GM18498 (cell line): ENCODE results near the gene CPSF2.

ENCODE experiments used
- ATAC-seq: cut with Tn5 transposase; IDR thresholded peaks from one replicate; pipeline ENCODE4 v1.9.1; 2021; ENCODE audit warnings: mild to moderate bottlenecking, moderate library complexity; ENCODE audit not compliant: unreplicated experiment

CPSF2 gene

DNA sequence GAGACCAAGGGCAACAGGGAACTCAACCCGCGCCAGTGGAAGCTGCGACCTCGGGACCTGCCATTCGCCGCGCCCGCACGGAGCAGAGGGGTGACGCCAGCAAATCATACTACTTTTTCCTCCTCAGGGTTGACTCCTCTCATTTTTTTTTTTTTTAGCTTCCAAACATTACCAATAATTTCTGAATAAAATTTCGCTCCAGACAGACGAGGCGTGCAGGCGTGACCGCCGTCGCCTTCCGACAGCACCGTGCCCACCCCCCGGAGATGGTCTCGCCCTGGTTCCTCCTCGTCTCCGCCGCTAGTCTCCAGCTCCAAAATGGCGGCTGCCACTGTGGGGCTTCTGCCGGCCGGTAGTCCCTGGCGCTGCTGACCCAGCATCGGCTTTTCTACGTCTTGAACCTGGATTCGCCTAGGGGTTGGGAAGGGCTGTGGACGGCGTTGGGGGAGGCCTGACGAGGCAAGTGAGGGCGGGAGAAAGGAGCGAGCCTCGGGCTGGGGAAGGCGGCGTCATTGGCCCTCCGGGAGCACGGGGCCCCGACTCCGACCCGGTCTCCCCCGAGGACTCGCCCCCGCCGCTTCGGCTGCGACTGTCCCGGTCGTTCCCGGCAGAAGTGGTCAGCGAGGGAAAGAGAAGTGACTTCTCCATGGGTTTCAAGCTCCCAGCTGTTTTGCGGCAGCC, at the start of gene CPSF2, which contains the start of gene NDUFB1:
Gene CPSF2 (plus strand): TSS at position 300 of the 681 bp plus-strand sequence. CDS start 9,016 bp downstream, outside the sequence.
Gene NDUFB1 (minus strand): TSS at position 37 of the 681 bp plus-strand sequence. CDS start 4,069 bp downstream, outside the sequence.
- peak; percentile 90 for ATAC-seq

GRCh38 chr14:92074555-92074954, 47.2 kb upstream of the CPSF2 start:
- ATAC-seq = no peak

- ATAC-seq = no peak
Measured at GRCh38 chr14:92088494-92088893, 33.3 kb upstream of the CPSF2 start.

DNA sequence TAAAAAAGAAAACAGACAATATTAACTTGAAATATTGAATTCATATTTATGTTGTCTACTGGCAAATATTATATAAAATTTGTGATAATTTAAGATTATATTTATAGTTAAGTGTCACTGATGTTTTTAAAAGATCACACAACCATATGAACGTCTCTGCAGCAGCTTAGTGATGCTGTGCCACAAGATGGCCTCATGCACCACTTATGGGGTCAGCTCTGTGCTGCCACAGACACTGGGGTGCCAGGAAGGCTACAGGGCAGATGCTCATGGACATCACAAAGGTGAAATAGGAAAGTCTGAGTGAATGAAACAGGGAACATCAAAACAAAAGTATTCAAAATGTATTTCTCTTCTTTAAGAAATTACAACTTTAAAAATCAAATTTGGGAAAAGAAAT, 28.4 kb upstream of the CPSF2 start:
- no peak for ATAC-seq

DNA sequence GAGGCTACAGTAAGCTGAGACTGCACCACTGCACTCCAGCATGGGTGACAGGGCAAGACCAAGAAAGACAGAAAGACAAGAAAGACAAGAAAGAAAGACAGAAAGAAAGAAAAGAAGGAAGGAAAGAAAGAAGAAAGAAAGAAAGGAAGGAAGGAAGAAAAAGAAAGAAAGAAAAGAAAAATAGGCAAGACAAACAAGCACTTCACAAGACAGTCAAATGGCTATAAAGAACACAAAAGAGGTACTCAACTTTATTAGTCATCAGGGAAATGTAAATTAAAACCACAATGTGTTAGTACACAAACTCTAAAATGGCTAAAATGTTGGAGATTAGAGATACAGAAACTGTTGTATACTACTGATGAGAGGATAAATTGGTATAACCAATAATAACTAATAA, 22.0 kb upstream of the CPSF2 start:
- ATAC-seq = no peak

GRCh38 chr14:92103363-92103989, 18.3 kb upstream of the CPSF2 start:
- no peak for ATAC-seq

GRCh38 chr14:92105073-92105892, 16.5 kb upstream of the CPSF2 start:
- ATAC-seq = no peak

- peak; percentile 7 for ATAC-seq
Measured at GRCh38 chr14:92105893-92106142, 16.0 kb upstream of the CPSF2 start.

GRCh38 chr14:92106143-92106926, 15.4 kb upstream of the CPSF2 start, which contains the start of gene ATXN3:
ATXN3 (minus strand) TSS chr14:92106582; CDS start chr14:92106552, 30 bp downstream.
- ATAC-seq = peak; percentile 89

DNA sequence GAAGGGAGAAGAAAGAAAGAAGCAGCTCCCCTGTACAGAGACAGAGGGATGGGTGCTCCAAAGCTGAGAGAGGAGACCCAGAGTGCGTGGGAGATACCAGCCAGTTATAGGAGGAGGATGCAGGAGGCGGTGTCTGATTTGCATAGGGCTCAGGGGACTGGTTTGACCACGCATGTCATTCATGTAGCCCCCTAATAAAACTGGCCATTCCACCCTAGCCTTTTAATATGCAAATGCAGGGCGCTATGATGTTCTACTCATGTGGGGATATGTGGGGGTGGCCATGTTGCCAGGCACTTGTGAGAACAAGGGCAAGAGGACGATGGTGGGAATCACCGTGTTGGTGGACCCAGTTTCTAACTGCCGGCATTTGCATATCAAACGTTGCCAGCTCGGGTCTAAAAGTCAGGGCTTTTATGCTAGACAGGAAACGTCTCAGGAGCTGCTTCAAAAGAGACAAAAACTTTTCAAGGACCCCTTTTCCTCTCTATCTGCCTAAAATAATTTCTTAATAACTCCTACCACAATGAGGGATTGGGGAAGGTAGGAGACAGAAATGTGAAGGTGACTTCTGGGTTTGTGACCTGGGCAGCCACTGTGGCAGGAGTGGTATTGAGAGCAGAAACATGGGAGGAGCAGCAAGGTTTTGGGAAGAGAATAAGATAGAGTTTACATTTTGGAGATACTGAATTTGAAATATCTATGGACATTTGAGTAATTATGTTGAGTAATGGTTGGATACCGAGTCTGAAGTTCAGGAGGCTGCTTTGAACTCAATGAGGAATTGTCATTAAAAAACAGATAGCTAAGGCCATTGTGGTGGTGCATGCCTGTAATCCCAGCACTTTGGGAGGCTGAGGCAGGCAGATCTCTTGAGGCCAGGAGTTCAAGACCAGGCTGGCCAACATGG, 13.2 kb upstream of the CPSF2 start:
- no peak for ATAC-seq

DNA sequence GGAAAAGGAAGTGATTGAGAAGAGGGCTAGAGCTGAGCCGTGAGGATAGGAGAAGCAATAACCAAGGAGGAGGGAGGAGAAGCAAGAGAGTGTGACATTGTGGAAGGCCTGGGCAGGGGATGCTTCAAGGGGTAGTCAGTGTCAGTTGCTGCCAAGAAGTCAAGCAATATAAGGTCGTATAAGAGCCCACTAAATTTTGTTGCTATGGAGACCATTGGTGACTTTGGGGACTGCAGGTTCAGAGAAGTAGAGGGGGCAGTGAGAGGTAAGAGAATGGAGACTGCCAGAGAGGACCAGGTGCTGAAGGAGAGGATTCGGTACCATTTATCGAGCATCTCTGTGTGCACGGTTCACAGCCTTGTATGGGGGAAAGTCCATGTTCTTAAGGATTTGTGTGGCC, 12.3 kb upstream of the CPSF2 start:
- ATAC-seq = no peak

- ATAC-seq = peak; percentile 17
Measured at GRCh38 chr14:92121207-92121669, 531 bp upstream of the CPSF2 start.

GRCh38 chr14:92122351-92122677, 545 bp downstream of the CPSF2 start:
- no peak for ATAC-seq

GRCh38 chr14:92122761-92123160, 992 bp downstream of the CPSF2 start:
- no peak for ATAC-seq

DNA sequence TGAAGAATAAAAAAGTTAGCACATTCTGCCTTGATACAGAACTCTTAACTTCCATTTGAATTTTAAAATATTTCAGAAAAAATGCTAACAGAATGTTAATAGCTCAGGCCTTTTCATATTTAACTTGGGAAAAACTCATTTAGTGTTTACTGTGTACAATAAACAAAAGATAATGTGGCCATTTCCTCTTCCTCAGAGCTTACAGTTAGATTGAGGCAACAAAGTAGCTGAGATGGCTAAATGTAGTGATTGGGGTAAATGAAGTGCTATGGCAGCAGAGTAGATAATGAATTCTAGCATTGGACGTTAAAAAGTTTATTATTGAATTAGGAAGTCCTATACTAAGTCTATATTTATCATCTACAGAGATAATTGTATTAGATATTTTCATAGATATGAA, 12.7 kb downstream of the CPSF2 start:
- ATAC-seq = no peak

- no peak for ATAC-seq
Measured at GRCh38 chr14:92135269-92135668, 13.5 kb downstream of the CPSF2 start.

DNA sequence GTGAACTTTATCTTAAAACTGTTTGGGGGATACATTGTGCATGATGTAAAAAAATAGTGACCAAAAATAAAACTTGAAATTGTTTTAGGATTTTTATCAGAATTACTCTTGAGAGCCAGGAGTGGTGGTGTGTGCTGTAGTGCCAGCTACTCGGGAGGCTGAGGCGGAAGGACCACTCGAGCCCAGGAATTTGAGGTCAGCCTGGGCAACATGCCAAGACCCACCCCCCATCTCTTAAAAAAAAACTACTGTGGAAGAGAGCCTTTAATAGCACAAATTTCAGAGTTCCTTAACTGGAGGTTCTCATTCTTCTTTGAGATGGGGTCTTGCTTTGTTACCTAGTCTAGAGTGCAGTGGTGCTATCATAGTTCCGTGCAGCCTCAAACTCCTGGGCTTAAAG, 21.5 kb downstream of the CPSF2 start:
- no peak for ATAC-seq

DNA sequence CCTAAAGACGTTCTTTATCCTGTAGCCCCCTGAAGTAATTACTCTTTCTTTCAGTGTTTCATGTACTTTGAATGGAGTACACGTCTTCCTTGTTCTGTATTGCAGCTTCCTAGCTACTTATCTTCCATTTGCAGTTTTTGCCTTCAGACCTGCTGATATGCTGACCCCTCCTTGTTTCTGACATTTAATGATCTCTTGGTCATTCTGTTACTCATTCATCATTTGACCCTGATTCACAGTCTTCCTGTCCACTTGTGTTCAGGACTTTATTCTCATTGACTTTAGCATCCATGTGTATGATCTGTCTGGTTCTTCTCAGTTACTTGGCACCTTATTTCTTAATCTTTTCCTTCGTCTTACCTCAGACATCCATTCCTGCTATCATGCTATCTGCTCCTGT, 22.2 kb downstream of the CPSF2 start:
- no peak for ATAC-seq

- ATAC-seq = no peak
Measured at GRCh38 chr14:92144708-92145107, 22.9 kb downstream of the CPSF2 start.

DNA sequence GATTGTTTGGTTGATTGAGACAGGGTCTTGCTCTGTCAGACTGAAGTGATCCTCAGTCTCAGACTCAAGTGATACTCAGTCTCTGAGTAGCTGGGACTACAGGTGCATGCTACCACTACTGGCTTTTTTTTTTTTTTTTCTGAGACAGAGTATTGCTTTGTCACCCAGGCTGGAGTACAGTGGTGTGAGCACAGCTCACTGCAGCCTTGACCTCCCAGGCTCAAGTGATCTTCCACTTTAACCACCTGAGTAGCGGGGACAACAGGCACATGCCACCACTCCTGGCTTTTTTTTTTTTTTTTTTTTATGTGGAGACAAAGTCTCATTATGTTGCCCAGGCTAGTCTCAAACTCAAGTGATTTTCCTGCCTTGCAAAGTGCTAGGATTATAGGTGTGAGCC, 31.8 kb downstream of the CPSF2 start:
- no peak for ATAC-seq
